HG03378 (cell line): Measurements from ENCODE around the gene ASB10.

Source experiments
- ATAC-seq: cut with Tn5 transposase; IDR thresholded peaks from one replicate; pipeline ENCODE4 v1.9.1; 2021; ENCODE audit warnings: mild to moderate bottlenecking, moderate library complexity; ENCODE audit not compliant: unreplicated experiment

The ASB10 gene

DNA sequence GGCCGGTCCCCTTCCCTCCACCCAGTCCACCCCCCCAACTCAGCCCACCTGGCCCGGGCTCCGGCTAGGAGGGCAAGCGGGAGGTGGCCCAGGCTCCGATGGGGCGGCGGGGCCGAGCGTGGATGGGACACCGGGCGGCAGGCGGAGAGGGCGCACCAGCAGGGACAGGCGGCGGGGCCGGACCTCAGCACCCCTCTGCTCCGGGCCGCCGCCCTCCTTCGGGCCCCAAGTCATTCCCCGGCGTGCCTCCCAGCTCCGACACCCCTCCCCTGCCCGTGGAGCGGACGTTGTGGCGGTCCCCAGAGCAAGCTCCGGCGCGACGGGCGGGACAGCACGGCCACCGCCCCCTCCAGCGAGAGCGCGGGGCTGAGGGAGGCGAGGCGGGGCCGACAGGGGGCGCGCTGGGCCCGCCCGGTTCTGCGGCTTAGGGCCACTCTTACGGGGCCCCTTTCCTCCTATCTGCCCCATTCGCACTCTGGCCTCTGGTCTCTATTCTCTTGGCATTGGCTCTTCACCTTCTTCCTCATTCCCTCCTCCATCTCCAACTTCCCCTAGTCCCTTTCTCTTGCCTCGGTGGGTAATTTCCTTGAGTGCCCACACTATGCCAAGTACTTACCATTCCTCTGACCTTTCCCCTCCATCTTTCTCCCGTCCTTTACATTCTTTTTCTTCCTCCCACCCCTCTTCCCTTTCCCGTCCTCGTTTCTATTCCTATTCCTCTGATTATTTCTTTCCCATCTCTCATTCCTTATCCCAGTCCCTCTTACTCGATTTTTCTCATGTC lies 18.9 kb downstream of the ASB10 start:
- ATAC-seq: no peak

DNA sequence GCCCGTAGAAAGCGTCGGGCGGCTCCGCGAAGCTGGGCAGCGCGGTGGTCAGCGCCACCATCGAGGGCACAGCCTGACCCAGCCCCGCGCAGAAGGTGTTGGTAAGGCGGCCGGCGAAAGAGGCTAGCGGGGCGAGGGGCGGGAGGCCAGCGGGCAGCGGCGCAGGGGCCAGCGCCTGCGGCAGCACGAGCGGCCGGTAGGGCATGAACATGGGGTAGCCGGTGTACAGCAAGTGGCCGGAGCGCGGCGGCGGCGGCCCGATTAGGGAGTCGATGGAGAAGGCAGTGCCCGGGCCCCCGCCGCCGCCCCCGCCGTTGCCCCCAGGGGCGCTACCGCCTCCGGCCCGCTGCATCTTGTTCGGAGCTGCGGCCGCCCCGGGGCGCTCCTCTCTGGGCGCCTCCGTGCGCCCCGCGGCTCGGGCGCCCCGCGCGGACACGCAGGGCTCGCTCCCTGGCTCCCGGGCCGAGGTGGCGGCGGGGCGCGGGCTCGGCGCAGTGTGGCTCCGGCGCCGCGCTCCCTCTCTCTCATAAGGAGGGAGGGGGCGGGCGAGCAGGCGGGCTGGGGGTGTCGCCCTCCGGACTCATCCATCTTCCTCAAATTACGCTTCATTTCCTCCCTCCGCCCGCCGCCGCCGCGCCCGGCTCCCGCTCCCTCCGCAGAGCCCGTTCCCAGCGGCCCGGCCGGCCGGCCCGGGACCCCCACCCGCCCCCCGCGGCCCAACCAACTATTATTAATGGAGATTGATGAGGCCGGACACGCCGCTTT lies 19.7 kb downstream of the ASB10 start, which contains the start of gene GBX1:
Gene GBX1 (minus strand): TSS at position 498 of the 765 bp plus-strand sequence. CDS start 146 bp downstream, at position 352.
- ATAC-seq: no peak

DNA sequence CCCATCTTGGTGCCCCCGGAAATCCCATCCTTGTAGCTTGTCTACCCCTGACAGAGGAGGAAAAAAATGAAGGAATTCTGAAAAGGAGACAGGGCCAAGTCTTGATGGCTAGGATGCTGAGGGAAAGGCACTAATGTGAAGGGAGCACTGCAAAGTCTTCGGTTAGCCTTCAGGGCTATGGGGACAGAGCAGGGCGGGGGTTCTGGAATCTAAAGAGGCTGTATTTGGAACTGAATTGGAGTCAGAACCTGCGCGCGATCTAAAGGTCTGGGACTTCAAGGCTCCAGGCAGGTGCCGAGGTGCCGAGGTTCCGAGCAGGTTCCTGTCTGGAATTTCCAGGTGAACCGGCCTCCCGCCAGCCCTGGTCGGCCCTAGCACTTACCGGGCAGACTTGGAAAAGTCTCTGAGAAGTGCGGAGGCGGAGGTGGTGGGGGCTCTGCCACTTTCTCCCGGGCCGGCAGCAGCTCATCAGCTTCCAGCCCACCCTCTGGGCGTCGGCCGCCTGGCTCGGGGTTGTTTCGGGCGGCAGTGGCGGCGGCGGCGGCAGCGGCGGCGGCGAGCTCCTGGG lies 20.3 kb downstream of the ASB10 start:
- no peak for ATAC-seq

DNA sequence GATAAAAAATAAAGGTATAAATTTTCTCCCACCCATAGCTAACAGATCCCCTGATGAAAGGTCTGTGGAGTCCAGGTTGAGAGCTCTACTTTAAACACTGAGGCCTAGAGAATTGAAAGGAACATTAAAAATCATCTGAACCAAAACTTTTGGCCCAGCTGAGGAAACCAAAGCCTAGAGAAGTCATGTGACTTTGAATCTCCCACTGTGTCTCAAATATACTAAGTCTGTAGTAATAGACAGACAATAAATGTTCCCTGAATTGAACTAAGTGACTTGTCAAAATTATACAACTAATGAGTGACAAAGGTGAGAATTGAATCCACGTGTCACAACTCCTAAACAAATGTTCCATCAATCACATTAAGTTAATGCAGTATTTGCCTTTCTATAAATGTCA lies 25.3 kb downstream of the ASB10 start:
- ATAC-seq: no peak

DNA sequence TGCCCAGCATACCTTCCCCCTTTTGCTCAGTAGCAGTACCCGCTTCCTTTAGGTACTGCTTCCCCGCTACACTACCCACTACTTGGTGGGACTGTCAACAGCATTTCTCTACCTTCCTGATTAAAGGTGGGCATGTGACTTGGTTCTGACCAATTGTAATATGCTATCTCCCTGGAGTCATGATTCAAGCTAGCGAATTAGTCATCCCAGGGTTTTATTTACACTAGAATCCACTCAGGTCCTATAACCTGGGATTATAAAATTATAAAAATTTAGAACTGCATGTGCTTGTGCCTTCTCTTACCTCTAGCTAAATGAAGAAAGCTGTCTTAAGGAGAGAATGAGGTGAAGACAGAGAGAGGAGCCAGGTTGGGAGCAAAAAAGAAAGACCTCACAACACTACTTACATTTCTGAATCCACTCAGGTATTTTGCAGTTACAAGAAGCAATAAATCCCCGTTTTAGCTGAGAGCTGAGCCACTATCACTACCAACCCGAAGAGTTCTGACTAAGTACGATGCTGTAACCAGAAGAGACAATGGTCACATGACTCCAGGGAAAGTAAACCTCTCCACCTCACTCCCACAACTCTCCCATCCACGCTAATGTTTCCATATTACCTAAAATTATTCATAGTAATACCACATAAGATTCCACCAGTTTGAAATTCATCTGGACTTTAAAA lies 29.3 kb downstream of the ASB10 start:
- no peak for ATAC-seq

DNA sequence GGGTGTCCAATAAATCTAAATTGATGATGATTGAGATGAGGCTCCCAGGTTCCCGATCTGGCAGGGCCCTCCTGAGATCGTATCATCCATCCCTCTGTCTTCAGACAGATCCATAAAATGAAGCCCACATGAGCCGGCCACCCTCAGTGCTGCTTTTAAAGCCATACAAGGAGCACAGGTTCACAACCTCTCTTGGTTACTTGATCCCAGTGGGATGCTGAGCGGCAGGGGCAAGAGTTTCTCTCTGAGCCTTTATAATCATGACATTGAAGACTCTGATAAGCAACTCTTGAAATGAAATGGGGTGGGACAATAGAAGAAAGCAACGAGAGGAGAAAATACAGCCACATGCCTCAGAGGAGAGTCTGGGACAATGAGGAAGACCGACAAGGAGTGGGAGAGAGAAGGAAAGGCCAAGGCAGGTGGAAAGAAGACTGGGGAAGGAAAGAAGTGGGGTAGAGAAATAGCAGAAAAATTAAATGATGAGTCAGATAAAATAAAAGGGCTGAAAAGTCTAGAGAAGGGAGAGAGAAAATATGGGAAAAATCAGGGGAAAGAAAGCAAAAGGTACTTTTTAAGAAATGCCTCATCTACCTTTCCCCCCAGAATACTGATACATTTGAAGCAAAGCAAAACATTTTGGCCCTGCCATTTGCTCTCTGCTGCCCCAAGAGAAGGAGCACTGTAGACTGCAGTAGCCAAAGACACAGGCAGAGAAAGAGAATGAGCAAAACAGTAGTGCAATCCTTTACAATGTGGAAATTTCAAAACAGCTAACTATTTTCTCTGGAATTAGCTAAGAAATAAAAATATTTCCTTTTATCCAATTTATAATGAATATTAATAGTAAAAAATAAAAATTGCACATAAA lies 34.2 kb downstream of the ASB10 start:
- no peak for ATAC-seq

DNA sequence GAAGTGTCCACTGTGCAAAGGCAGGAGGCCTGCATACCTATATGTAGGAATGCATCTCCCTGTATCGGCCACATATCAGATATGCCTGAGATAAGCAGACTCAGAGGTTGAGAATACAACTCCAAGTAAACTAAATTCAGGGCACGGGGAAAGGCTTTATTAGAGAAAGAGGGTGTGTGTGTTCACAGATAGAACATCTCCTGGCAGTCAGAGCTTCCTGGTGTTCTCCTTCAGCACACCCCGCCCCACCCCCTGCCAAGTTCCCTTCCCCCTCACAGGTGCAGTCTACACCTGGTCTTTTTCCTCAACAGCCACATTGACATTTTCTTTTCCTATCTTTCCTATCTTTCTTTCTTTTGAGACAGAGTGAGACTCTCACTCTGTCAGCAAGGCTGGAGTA lies 36.7 kb downstream of the ASB10 start:
- no peak for ATAC-seq

DNA sequence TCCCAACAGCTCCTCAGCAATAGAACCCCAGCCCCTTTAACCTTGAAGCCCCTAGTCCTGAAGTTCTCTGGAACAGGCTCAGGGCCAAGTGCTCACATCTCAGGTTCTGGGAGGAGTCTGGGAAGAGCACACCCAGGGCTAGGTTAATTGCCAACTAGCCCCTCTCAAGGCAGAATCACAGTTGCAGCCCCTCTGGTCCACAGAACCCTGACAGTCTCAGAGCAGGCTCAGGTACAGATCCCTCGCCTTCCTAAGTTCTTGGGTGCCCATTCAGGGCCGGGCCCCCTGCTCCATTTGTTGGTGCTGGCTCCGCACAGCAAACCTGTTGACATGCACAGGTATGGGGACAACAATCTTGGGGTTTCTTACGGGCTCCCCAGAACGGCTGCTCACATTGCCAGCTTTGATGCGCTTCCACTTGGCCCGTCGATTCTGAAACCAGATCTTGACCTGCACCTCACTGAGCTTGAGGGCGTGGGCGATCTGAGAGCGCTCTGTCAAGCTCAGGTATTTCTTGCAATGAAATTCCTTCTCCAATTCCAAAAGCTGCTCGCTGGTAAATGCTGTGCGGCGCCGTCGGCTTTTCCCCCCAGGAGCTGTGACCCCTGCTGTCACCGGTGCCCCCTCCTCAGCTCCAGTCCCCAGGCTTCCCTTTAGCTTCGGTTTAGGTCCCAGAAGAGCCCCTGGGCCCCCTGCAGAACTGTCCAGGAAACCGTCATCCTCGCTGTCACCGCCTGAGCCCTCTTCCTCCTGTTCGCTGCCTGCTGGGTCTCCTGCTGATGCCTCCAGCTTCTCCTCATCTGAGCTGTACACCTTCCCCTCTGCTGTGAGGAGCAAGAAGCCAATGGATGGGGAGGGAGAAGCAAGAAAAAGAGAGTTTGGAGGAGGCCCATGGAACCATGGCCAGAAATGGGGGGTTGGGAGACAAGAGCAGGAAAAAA lies 38.5 kb downstream of the ASB10 start:
- no peak for ATAC-seq

DNA sequence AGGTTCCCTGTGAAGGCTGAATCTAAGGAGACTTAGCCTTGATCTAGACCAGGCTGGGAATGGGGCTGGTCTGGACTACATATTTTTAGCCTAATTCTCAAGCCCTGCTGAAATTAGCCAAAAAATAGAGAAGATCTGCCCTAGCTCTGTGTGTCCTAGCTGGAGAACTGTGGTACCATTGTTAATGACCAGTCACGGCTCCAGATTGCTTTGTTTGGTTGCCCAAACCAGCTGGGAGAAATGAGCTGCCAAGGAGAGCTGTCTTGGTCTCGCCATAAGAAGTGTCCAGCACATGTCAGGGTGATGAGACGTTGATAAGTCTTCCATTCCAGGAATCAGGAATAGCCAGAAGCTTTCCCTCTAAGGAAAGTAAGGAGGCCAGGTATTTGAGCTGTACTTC lies 40.3 kb downstream of the ASB10 start:
- no peak for ATAC-seq

DNA sequence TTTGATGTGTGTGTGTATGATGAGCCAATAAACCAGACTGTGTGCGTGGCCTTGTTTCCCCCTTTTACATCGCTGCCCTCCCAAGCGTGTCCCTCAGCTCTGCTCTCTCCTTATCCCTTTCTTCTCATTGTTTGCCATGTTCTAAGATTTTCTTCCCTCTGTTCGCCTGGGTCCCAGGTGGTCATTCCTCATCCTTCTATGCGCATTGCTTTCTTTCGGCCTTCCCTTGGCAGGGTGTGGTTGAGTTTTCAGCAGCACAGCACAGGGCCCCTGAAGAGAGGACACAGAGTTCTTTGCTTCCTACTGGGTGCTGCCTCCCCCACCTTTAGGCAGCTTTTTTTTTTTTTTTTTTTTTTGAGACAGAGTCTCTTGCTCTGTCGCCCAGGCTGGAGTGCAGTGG lies 42.7 kb downstream of the ASB10 start:
- ATAC-seq: no peak

DNA sequence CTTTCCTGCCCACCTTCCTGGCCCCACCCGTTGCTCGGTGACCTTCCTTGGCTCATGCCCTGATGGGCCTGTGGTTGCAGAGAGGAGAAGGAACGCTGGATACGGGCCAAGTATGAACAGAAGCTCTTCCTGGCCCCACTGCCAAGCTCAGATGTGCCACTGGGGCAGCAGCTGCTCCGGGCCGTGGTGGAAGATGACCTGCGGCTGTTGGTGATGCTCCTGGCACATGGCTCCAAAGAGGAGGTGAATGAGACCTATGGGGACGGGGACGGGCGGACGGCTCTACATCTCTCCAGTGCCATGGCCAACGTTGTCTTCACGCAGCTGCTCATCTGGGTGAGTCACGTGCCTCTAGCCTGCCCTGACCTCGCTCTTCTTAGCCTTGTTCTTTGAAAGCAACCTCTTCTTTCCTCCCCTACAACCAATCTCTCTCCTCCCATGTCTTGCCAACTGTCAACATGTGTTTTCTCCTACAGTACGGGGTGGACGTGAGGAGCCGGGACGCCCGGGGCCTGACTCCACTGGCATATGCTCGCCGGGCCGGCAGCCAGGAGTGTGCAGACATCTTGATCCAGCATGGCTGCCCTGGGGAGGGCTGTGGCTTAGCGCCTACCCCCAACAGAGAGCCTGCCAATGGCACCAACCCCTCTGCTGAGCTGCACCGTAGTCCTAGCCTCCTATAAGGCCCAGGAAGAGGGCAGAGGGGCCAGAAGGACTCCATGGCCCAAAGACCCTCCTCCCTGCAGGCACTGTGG lies 43.6 kb downstream of the ASB10 start:
- ATAC-seq: no peak

DNA sequence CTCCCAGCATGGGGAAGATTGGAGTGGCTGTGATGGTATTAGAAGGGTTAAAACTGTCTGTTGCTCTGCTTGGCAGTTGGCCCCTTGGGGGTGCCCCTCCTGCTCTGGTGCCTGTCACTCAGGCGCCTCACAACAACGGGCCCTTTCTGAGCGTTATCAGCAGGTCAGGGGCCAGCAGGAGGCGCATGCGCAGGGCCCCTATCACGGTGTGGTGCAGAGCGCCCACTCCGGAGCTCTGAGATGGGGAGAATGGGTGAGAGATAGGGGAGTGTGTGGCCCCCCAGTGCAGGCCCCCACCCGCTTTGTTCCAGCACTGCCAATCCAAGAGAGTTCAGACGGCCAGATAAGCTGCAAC lies 44.4 kb downstream of the ASB10 start:
- no peak for ATAC-seq

DNA sequence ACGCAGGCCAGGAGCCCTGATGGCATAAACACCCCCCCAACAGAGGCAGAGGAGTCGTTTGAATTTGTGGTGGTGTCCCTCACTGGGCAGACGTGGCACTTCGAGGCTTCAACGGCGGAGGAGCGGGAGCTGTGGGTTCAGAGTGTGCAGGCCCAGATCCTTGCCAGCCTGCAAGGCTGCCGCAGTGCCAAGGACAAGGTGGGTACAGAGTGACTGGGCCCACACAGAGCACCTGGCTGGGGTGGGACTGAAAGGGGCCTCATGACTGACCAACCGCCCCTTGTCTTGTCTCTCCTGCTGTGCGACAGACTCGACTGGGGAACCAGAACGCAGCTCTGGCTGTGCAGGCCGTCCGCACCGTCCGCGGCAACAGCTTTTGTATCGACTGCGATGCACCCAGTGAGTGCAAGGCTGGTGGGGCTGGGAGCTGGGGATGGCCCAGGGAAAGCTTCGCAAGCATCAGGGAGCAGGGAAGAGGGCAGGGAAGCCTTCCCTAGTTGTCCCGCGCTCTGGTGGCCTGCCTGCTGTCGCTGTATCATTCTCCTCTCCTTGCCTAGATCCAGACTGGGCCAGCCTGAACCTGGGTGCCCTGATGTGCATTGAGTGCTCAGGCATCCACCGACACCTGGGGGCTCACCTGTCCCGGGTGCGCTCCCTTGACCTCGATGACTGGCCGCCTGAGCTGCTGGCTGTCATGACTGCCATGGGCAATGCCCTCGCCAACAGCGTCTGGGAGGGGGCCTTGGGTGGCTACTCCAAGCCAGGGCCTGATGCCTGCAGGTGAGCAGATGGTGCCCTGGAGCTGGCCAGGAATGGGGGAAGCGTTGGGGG lies 45.0 kb downstream of the ASB10 start:
- no peak for ATAC-seq

DNA sequence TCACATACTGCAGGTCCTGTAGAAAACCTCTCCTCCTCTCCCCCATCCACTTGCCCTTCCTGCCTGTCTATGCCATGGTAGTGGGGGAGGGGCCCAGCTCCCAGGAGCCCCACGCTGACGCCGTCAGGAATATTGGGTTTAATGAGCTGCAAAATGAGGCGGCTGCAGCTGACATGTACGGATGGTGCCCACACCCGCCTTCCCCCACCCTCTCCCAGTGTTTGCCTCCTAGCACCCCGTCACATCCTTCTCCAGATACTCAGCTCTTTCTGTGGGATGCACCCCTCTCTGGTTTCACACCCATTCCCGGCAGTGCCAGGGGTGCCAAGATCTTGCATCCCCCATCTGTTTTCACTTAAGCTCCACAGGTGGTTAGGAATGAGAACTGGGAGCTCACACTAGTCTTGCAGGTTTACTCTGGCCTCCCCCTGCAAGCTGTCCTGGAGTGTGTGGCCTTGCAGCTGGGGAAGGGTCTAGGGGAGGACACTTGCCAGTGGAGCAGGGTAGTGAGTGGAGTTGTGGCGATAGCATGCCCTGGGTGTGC lies 45.7 kb downstream of the ASB10 start:
- ATAC-seq: no peak

DNA sequence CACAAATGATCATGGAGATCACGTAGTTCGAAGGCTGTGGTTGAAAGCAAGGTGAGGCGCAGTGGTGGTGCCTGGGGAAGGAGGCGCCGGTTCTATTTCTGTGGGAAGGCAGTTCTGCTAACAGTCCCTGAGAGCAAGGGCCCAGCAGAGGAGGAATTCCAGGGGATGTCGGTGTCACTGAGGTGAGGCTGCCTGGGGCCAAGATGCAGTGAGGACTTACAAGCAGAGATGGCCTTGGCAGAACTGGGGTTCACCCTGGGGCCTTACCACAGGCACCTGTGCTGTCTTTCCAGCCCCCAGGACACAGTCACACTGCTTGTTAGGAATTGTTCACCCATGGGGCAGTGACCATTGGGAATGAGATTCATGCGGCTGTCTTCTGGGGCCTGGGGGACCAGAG lies 46.2 kb downstream of the ASB10 start:
- no peak for ATAC-seq

DNA sequence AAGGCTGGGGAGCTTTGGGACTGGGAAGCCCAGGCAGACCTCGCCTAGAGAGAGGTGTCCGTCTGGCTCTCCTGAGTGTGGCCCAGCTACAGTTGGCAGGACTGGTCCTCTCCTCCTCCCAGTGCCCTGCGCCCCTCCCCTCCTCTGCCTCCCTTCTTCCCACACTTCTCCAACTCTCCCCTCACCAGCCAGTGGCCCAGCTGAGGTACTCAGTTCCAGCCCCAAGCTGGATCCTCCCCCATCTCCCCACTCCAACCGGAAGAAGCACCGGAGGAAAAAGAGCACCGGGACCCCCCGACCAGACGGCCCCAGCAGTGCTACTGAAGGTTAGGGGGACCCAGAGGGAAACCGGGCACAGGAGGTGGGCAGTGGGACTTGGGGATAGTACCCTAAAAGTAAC lies 47.3 kb downstream of the ASB10 start:
- ATAC-seq: no peak

DNA sequence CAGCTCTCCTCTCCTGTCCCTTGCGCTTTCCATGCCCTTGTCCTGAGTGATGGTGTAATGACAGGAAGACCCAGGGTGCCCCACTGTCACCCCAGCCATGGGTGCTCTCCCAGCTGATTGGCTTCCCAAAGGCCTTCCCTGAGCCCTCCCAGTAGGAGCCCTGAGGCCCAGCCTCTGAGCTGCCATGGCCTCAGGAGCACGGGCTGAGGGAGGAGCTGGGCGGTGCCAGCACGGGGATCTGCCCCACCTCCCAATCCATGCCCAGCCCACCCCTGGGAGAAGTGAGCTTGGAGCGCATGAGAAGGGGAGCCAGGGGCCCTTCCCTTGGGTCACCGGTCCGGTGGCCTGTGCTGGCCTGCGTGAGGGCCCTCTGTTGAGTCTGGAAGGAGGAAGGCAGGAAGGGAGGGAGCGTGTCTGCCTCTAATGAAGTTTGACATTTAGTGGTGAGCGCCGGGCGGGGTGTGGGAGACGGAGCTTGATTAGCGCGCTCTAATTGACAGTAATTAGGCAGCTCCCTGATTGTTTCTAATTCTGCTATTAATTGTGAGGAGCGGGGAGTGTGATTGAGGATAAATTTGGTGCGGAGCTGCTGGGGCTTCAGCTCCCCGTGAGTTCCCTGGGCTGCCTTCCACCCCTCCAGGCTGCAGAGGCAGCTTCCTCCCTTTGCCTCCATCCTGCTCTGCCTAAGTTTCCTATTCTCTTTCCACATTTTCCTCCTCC lies 47.8 kb downstream of the ASB10 start:
- no peak for ATAC-seq
